NT2/D1 (cell line): ENCODE data around the gene STAB1.

Source experiments
- SUZ12 ChIP-seq: IDR thresholded peaks from 2 replicates; pipeline ENCODE4 v1.6.1; 2011; ENCODE audit not compliant: insufficient read length, insufficient read depth; ENCODE audit errors: extremely low read depth
- YY1 ChIP-seq: IDR thresholded peaks from 2 replicates; pipeline ENCODE4 v1.6.1; 2011; ENCODE audit not compliant: insufficient read length, insufficient read depth
- ZNF274 ChIP-seq: IDR thresholded peaks from 2 replicates; pipeline ENCODE4 v1.6.1; 2011; ENCODE audit warnings: mild to moderate bottlenecking, low read depth, low read length

DNA sequence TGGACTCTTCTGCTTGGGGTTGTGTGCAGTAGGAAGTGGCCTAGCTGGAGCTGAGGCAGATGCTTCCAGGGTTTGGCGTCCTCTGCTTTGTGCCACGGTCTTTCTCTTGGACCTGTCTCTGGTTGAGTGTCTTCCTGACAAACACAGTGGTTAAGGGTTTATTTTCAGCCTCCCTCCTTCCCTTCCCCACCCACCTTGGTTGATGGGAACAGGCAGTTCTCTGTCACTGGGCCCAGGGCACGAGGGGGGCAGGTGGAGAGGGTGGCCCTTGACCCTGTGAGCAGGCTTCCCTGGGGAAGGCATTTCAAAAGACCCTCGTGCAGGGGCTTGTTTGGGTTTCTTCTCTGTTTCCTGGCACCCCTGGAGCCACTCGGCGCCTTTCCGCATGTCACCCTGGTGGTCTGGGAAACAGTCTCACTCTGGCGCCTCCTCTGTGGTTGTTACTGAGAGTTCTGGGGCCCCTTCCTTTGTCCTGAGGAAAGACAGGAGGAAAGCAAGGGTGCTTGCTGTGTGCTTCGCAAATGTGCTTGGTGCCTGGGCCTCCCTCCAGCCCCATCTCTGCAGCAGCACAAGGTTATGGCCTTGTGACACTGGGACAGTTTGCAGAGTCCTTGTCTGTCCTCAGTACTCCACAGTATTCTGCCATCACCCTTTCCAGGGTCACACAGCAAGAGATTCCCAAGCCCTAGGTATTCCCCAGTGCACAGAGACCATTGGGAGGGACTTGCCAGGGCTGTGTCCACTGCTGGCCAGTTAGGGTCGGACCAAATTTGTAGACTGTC is 10.3 kb upstream of the STAB1 start:
- TF ChIP-seq SUZ12 (no peak), YY1 (no peak), ZNF274 (no peak)
